IgD-negative memory B cell (primary cell): ENCODE data around the gene MYRFL. TPM values are rescaled to one million over a fixed set of nuclear protein-coding genes. Genes with fewer than 3 reads are reported as not detected.
A peak's percentile ranks its signal among the peaks of the same experiment; 100 is the strongest.

Source experiments
- H3K27ac Mint-ChIP-seq, 3 donors: one replicate each; pipeline ENCODE4 v1.8.0; 2020 to 2022; ENCODE audit warnings: mild to moderate bottlenecking in 3 of 3, mixed read lengths in 3 of 3, moderate library complexity in 1 of 3
- H3K27me3 Mint-ChIP-seq: one replicate; pipeline ENCODE4 v1.8.0; 2021; ENCODE audit warnings: mixed read lengths
- H3K36me3 Mint-ChIP-seq: one replicate; pipeline ENCODE4 v1.8.0; 2020; ENCODE audit warnings: mild to moderate bottlenecking, mixed read lengths
- H3K4me1 Mint-ChIP-seq, 3 donors: one replicate each; pipeline ENCODE4 v1.8.0; 2020 to 2022; ENCODE audit warnings: mixed read lengths in 3 of 3, mild to moderate bottlenecking in 1 of 3
- H3K4me3 Mint-ChIP-seq, 4 donors: one replicate each; pipeline ENCODE4 v1.8.0; 2020 to 2022; ENCODE audit warnings: mild to moderate bottlenecking in 4 of 4, mixed read lengths in 4 of 4, moderate library complexity in 3 of 4
- H3K9me3 Mint-ChIP-seq, 3 donors: one replicate each; pipeline ENCODE4 v1.8.0; 2020 to 2021; ENCODE audit warnings: mixed read lengths in 3 of 3, mild to moderate bottlenecking in 1 of 3
- polyA plus RNA-seq: library from polyadenylated mRNA; unstranded; fragments of 300-500 nt; fragmentation: Illumina TruSeq; gene quantifications from one replicate; pipeline ENCODE4 v1.2.3, GENCODE V29; 2021

MYRFL gene
- polyA plus RNA-seq, 1 donor from 2014 or later: not detected

- peaks cover 0 to 3% (median 0%) of the 10 kb centered on the region in 3 donors for H3K4me1 Mint-ChIP-seq
- H3K36me3 Mint-ChIP-seq: peaks cover 2% of the 10 kb centered on the region
- H3K27me3 Mint-ChIP-seq: peaks cover 6% of the 10 kb centered on the region
- no peak overlapping the region for H3K4me3 Mint-ChIP-seq
- H3K9me3 Mint-ChIP-seq: no peaks in the 10 kb centered on the region
- H3K27ac Mint-ChIP-seq: peak overlapping the region in 1 of 3 donors; percentile 42
These were observed 47.8 kb downstream of the MYRFL start for GRCh38 chr12:69872804-69873203.

- Mint-ChIP-seq H3K27me3 (peaks cover 6% of the 10 kb centered on the region), H3K27ac (no peak overlapping the region), H3K36me3 (peaks cover 2% of the 10 kb centered on the region), H3K9me3 (no peaks in the 10 kb centered on the region), H3K4me1 (peaks cover 0 to 3% (median 0%) of the 10 kb centered on the region in 3 donors), H3K4me3 (no peak overlapping the region)
These were observed 48.4 kb downstream of the MYRFL start for GRCh38 chr12:69873429-69873828.

- no peaks in the 10 kb centered on the region for H3K9me3 Mint-ChIP-seq
- H3K4me1 Mint-ChIP-seq: peaks cover 0 to 7% (median 3%) of the 10 kb centered on the region in 3 donors
- no peaks in the 10 kb centered on the region for H3K36me3 Mint-ChIP-seq
- peaks cover 13% of the 10 kb centered on the region for H3K27me3 Mint-ChIP-seq
- H3K4me3 Mint-ChIP-seq: no peak overlapping the region
- H3K27ac Mint-ChIP-seq: no peak overlapping the region
These were observed 49.6 kb downstream of the MYRFL start for GRCh38 chr12:69874606-69875005.

GRCh38 chr12:69875416-69875935 is 50.4 kb downstream of the MYRFL start:
- peaks cover 13% of the 10 kb centered on the region for H3K27me3 Mint-ChIP-seq
- no peaks in the 10 kb centered on the region for H3K9me3 Mint-ChIP-seq
- H3K27ac Mint-ChIP-seq: no peak overlapping the region
- peaks cover 0 to 7% (median 3%) of the 10 kb centered on the region in 3 donors for H3K4me1 Mint-ChIP-seq
- no peak overlapping the region for H3K4me3 Mint-ChIP-seq
- no peaks in the 10 kb centered on the region for H3K36me3 Mint-ChIP-seq

GRCh38 chr12:69879007-69879960 is 54.3 kb downstream of the MYRFL start:
- Mint-ChIP-seq H3K4me1 (peaks cover 0 to 7% (median 3%) of the 10 kb centered on the region in 3 donors), H3K9me3 (no peaks in the 10 kb centered on the region), H3K27ac (no peak overlapping the region), H3K27me3 (peaks cover 12% of the 10 kb centered on the region), H3K36me3 (no peaks in the 10 kb centered on the region), H3K4me3 (peak overlapping the region in 3 of 4 donors; percentile 5 to 68 (median 34))

- peaks cover 0 to 7% (median 3%) of the 10 kb centered on the region in 3 donors for H3K4me1 Mint-ChIP-seq
- H3K36me3 Mint-ChIP-seq: no peaks in the 10 kb centered on the region
- H3K27ac Mint-ChIP-seq: no peak overlapping the region
- H3K9me3 Mint-ChIP-seq: no peaks in the 10 kb centered on the region
- peaks cover 12% of the 10 kb centered on the region for H3K27me3 Mint-ChIP-seq
- no peak overlapping the region for H3K4me3 Mint-ChIP-seq
These were observed 55.5 kb downstream of the MYRFL start for GRCh38 chr12:69880571-69880970.

GRCh38 chr12:69881771-69882170 is 56.7 kb downstream of the MYRFL start:
- Mint-ChIP-seq H3K27ac (no peak overlapping the region), H3K9me3 (no peaks in the 10 kb centered on the region), H3K4me3 (no peak overlapping the region), H3K36me3 (no peaks in the 10 kb centered on the region), H3K4me1 (peaks cover 0 to 7% (median 3%) of the 10 kb centered on the region in 3 donors), H3K27me3 (peaks cover 11% of the 10 kb centered on the region)

GRCh38 chr12:69884386-69884785 is 59.4 kb downstream of the MYRFL start:
- Mint-ChIP-seq H3K36me3 (no peaks in the 10 kb centered on the region), H3K27me3 (peaks cover 5% of the 10 kb centered on the region), H3K4me1 (peaks cover 0 to 2% (median under 1%) of the 10 kb centered on the region in 3 donors), H3K4me3 (no peak overlapping the region), H3K27ac (no peak overlapping the region), H3K9me3 (no peaks in the 10 kb centered on the region)

- no peaks in the 10 kb centered on the region for H3K4me1 Mint-ChIP-seq
- H3K9me3 Mint-ChIP-seq: no peaks in the 10 kb centered on the region
- H3K27ac Mint-ChIP-seq: no peak overlapping the region
These were observed 60.6 kb downstream of the MYRFL start for GRCh38 chr12:69885658-69886057.

GRCh38 chr12:69886109-69886508 is 61.1 kb downstream of the MYRFL start:
- Mint-ChIP-seq H3K9me3 (no peaks in the 10 kb centered on the region), H3K27me3 (no peaks in the 10 kb centered on the region), H3K4me3 (no peak overlapping the region)

More at GRCh38 chr12:69885658-69886057, 60.6 kb downstream of the MYRFL start:
- H3K36me3 Mint-ChIP-seq: no peaks in the 10 kb centered on the region
- no peaks in the 10 kb centered on the region for H3K27me3 Mint-ChIP-seq
- no peak overlapping the region for H3K4me3 Mint-ChIP-seq

GRCh38 chr12:69886715-69887114 is 61.7 kb downstream of the MYRFL start:
- H3K4me1 Mint-ChIP-seq: no peaks in the 10 kb centered on the region

More at GRCh38 chr12:69886109-69886508, 61.1 kb downstream of the MYRFL start:
- no peak overlapping the region for H3K27ac Mint-ChIP-seq
- H3K36me3 Mint-ChIP-seq: no peaks in the 10 kb centered on the region
- H3K4me1 Mint-ChIP-seq: no peaks in the 10 kb centered on the region

GRCh38 chr12:69888901-69889300 is 63.9 kb downstream of the MYRFL start:
- Mint-ChIP-seq H3K27me3 (no peaks in the 10 kb centered on the region), H3K4me1 (no peaks in the 10 kb centered on the region), H3K36me3 (no peaks in the 10 kb centered on the region), H3K9me3 (no peaks in the 10 kb centered on the region), H3K4me3 (no peak overlapping the region), H3K27ac (no peak overlapping the region)

More at GRCh38 chr12:69886715-69887114, 61.7 kb downstream of the MYRFL start:
- H3K27ac Mint-ChIP-seq: no peak overlapping the region
- no peaks in the 10 kb centered on the region for H3K27me3 Mint-ChIP-seq
- H3K4me3 Mint-ChIP-seq: no peak overlapping the region
- no peaks in the 10 kb centered on the region for H3K9me3 Mint-ChIP-seq
- H3K36me3 Mint-ChIP-seq: no peaks in the 10 kb centered on the region

GRCh38 chr12:69894800-69895383 is 69.9 kb downstream of the MYRFL start:
- no peaks in the 10 kb centered on the region for H3K27me3 Mint-ChIP-seq
- no peaks in the 10 kb centered on the region for H3K9me3 Mint-ChIP-seq
- no peaks in the 10 kb centered on the region for H3K36me3 Mint-ChIP-seq
- no peak overlapping the region for H3K27ac Mint-ChIP-seq
- no peaks in the 10 kb centered on the region for H3K4me1 Mint-ChIP-seq
- no peak overlapping the region for H3K4me3 Mint-ChIP-seq

GRCh38 chr12:69896653-69897381 is 71.8 kb downstream of the MYRFL start:
- Mint-ChIP-seq H3K27ac (peak overlapping the region in 1 of 3 donors; percentile 20), H3K4me1 (peaks cover 0 to 5% (median 3%) of the 10 kb centered on the region in 3 donors), H3K36me3 (no peaks in the 10 kb centered on the region), H3K9me3 (no peaks in the 10 kb centered on the region), H3K4me3 (no peak overlapping the region), H3K27me3 (peaks cover 2% of the 10 kb centered on the region)

- Mint-ChIP-seq H3K9me3 (no peaks in the 10 kb centered on the region), H3K27me3 (peaks cover 2% of the 10 kb centered on the region), H3K36me3 (no peaks in the 10 kb centered on the region), H3K4me1 (peaks cover 0 to 5% (median 3%) of the 10 kb centered on the region in 3 donors), H3K4me3 (no peak overlapping the region), H3K27ac (no peak overlapping the region)
These were observed 72.7 kb downstream of the MYRFL start for GRCh38 chr12:69897744-69898143.
